Gastrocnemius medialis (tissue), 4 donors: Measurements from ENCODE around the gene FHOD3.

Experiments
- CTCF ChIP-seq, 5 experiments: fragments of 450-650 bp in 3 of 5; fragments of 200-600 bp in 2 of 5; sonication (generic) in 2 of 5; IDR thresholded peaks in 4 of 5; conservative IDR thresholded peaks in 1 of 5; 1 replicate in 4 of 5; 2 replicates in 1 of 5; pipeline ENCODE4 v1.5.1; 2016 to 2019; ENCODE audit warnings: antibody characterized with exemption in 5 of 5, mild to moderate bottlenecking in 3 of 5, moderate library complexity in 3 of 5
- POLR2A ChIP-seq, 2 donors: fragments of 450-650 bp; IDR thresholded peaks; one replicate each; pipeline ENCODE4 v1.6.1; 2017; ENCODE audit warnings: antibody characterized with exemption in 2 of 2, mild to moderate bottlenecking in 2 of 2, moderate library complexity in 2 of 2

- TF ChIP-seq POLR2A (IDR thresholded peaks at IDR 0.05) (no peak), CTCF (IDR thresholded peaks at IDR 0.05 in 4 of 5, conservative IDR thresholded peaks at IDR 0.05 in 1 of 5) (no peak)
Observed at GRCh38 chr18:36465276-36465675, 167.8 kb downstream of the FHOD3 start.
